ENCODE results near the gene TBC1D30.

The TBC1D30 gene

GRCh38 chr12:64891629-64892028 is 67.2 kb downstream of the TBC1D30 start:
- Histone ChIP-seq H3K36me3 (no peaks in the 10 kb centered on the region), H3K4me3 (ENCODE audit: low read depth, low read length) (no peak overlapping the region), H3K27me3 (peaks cover 19% of the 10 kb centered on the region), H3K9me3 (no peaks in the 10 kb centered on the region), H3K4me1 (no peaks in the 10 kb centered on the region)
- DNase-seq = no peak
- no peak for TF ChIP-seq CTCF (IDR thresholded peaks at IDR 0.05; ENCODE audit: low read depth, low read length)

- Histone ChIP-seq H3K36me3 (no peaks in the 10 kb centered on the region), H3K9me3 (no peaks in the 10 kb centered on the region), H3K27me3 (peaks cover 19% of the 10 kb centered on the region), H3K4me3 (ENCODE audit: low read depth, low read length) (no peak overlapping the region), H3K4me1 (no peaks in the 10 kb centered on the region)
- DNase-seq = no peak
- no peak for TF ChIP-seq CTCF (IDR thresholded peaks at IDR 0.05; ENCODE audit: low read depth, low read length)
Observed at GRCh38 chr12:64892561-64892960, 68.1 kb downstream of the TBC1D30 start.

- no peaks in the 10 kb centered on the region for H3K36me3 ChIP-seq
- no peak for DNase-seq
- peaks cover 19% of the 10 kb centered on the region for H3K27me3 ChIP-seq
- H3K4me3 ChIP-seq (ENCODE audit: low read depth, low read length) = no peak overlapping the region
- TF ChIP-seq CTCF (IDR thresholded peaks at IDR 0.05; ENCODE audit: low read depth, low read length) = no peak
- H3K9me3 ChIP-seq = no peaks in the 10 kb centered on the region
- no peaks in the 10 kb centered on the region for H3K4me1 ChIP-seq
Observed at GRCh38 chr12:64893961-64894360, 69.5 kb downstream of the TBC1D30 start.

GRCh38 chr12:64894827-64895475 is 70.5 kb downstream of the TBC1D30 start:
- Histone ChIP-seq H3K9me3 (no peaks in the 10 kb centered on the region), H3K36me3 (no peaks in the 10 kb centered on the region), H3K27me3 (peaks cover 15% of the 10 kb centered on the region), H3K4me3 (ENCODE audit: low read depth, low read length) (no peak overlapping the region), H3K4me1 (no peaks in the 10 kb centered on the region)
- TF ChIP-seq CTCF (IDR thresholded peaks at IDR 0.05; ENCODE audit: low read depth, low read length) = no peak
- no peak for DNase-seq

GRCh38 chr12:64895526-64895925 is 71.1 kb downstream of the TBC1D30 start:
- no peak for TF ChIP-seq CTCF (IDR thresholded peaks at IDR 0.05; ENCODE audit: low read depth, low read length)

GRCh38 chr12:64900540-64900939 is 76.1 kb downstream of the TBC1D30 start:
- no peaks in the 10 kb centered on the region for H3K9me3 ChIP-seq
- no peak for DNase-seq
- no peaks in the 10 kb centered on the region for H3K36me3 ChIP-seq
- no peak overlapping the region for H3K4me3 ChIP-seq (ENCODE audit: low read depth, low read length)
- no peaks in the 10 kb centered on the region for H3K4me1 ChIP-seq
- peaks cover 30% of the 10 kb centered on the region for H3K27me3 ChIP-seq
- no peak for TF ChIP-seq CTCF (IDR thresholded peaks at IDR 0.05; ENCODE audit: low read depth, low read length)

More at GRCh38 chr12:64895526-64895925, 71.1 kb downstream of the TBC1D30 start:
- Histone ChIP-seq H3K4me3 (ENCODE audit: low read depth, low read length) (no peak overlapping the region), H3K27me3 (peaks cover 14% of the 10 kb centered on the region), H3K36me3 (no peaks in the 10 kb centered on the region), H3K4me1 (no peaks in the 10 kb centered on the region), H3K9me3 (no peaks in the 10 kb centered on the region)
- no peak for DNase-seq
